Psoas muscle (tissue), 7 donors: ENCODE data around the gene OR5W2. TPM values are rescaled to one million over a fixed set of nuclear protein-coding genes. Genes with fewer than 3 reads are reported as not detected.

Source experiments
- polyA plus RNA-seq, 3 donors: library from polyadenylated mRNA; stranded (reverse); fragments of 200-250 nt; gene quantifications; one replicate each; pipeline ENCODE4 v1.2.3, GENCODE V29; 2013
- total RNA-seq, 4 donors: library from RNA; stranded (reverse); fragmentation: NEBNext Ultra II Directional in 2 of 4; extraction: Animal tissue kit (Norgen Biotek cat#: 25700) in 2 of 4; gene quantifications; one replicate each; pipeline versions ENCODE4 v1.2.1 to v1.2.4, GENCODE V29; 2021 to 2023
- donor health status: healthy with polysubstance abuse.
- donor health status: DM: no; HTN: no; CAD: no; lungs with moderate emphysema.
- donor health status: Bipolar disorder and iron deficiency.
- donor health status: healthy.
- donor health status: DM: no; HTN: no; CAD: no.
- donor health status: DM: no; HTN: no; CAD: no.
- donor health status: DM: yes; HTN: yes; CAD: no.

OR5W2 gene
- total and polyA plus RNA-seq, 7 donors, result not detected

Other genes with a start within 250 kb of the OR5W2 start
- not detected for gene OR5D13, start 141.1 kb downstream of the OR5W2 start, total RNA-seq
- gene OR5D13, start 141.1 kb downstream of the OR5W2 start, polyA plus RNA-seq, result not detected
- not detected for gene OR5D14, start 119.0 kb downstream of the OR5W2 start, total RNA-seq
- not detected for gene OR5D14, start 119.0 kb downstream of the OR5W2 start, polyA plus RNA-seq
- gene OR5L1, start 103.2 kb downstream of the OR5W2 start, total RNA-seq, result not detected
- not detected for gene OR5L1, start 103.2 kb downstream of the OR5W2 start, polyA plus RNA-seq
- not detected for gene OR5D18, start 95.0 kb downstream of the OR5W2 start, total RNA-seq
- not detected for gene OR5D18, start 95.0 kb downstream of the OR5W2 start, polyA plus RNA-seq
- not detected for gene OR5L2, start 87.4 kb downstream of the OR5W2 start, total RNA-seq
- not detected for gene OR5L2, start 87.4 kb downstream of the OR5W2 start, polyA plus RNA-seq
- gene OR5D16, start 75.8 kb downstream of the OR5W2 start, total RNA-seq, result not detected
- gene OR5D16, start 75.8 kb downstream of the OR5W2 start, polyA plus RNA-seq, result not detected
- not detected for gene TRIM51, start 31.3 kb downstream of the OR5W2 start, total RNA-seq
- gene TRIM51, start 31.3 kb downstream of the OR5W2 start, polyA plus RNA-seq, result not detected
- gene OR5I1, start 21.8 kb upstream of the OR5W2 start, total RNA-seq, result not detected
- not detected for gene OR5I1, start 21.8 kb upstream of the OR5W2 start, polyA plus RNA-seq
- not detected for gene OR10AG1, start 55.4 kb upstream of the OR5W2 start, total RNA-seq
- not detected for gene OR10AG1, start 55.4 kb upstream of the OR5W2 start, polyA plus RNA-seq
- gene OR5F1, start 80.0 kb upstream of the OR5W2 start, total RNA-seq, result not detected
- not detected for gene OR5F1, start 80.0 kb upstream of the OR5W2 start, polyA plus RNA-seq
- not detected for gene OR5AS1, start 113.1 kb upstream of the OR5W2 start, total RNA-seq
- gene OR5AS1, start 113.1 kb upstream of the OR5W2 start, polyA plus RNA-seq, result under 1 TPM in 1 of 3 donors, not detected in 2; 0.01 TPM
- gene OR8I2, start 178.7 kb upstream of the OR5W2 start, total RNA-seq, result not detected
- not detected for gene OR8I2, start 178.7 kb upstream of the OR5W2 start, polyA plus RNA-seq
- not detected for gene OR8H2, start 189.1 kb upstream of the OR5W2 start, total RNA-seq
- gene OR8H2, start 189.1 kb upstream of the OR5W2 start, polyA plus RNA-seq, result not detected
- not detected for gene OR8H3, start 207.8 kb upstream of the OR5W2 start, total RNA-seq
- gene OR8H3, start 207.8 kb upstream of the OR5W2 start, polyA plus RNA-seq, result not detected
- gene OR8J3, start 225.6 kb upstream of the OR5W2 start, total RNA-seq, result not detected
- not detected for gene OR8J3, start 225.6 kb upstream of the OR5W2 start, polyA plus RNA-seq
- gene OR8K5, start 245.7 kb upstream of the OR5W2 start, total RNA-seq, result not detected
- gene OR8K5, start 245.7 kb upstream of the OR5W2 start, polyA plus RNA-seq, result not detected